ENCODE results near the gene MYO5A.

- TF ChIP-seq ZNF740 (CRISPR knock-in tag; IDR thresholded peaks at IDR 0.05) (no peak), ZNF740 (tag; IDR thresholded peaks at IDR 0.05) (no peak), HMGXB4 (CRISPR knock-in tag; IDR thresholded peaks at IDR 0.05) (no peak), EZH2 (IDR thresholded peaks at IDR 0.05; ENCODE audit: borderline replicate concordance, low read depth, low read length) (no peak), ZNF121 (CRISPR knock-in tag; conservative IDR thresholded peaks at IDR 0.05) (no peak), BCLAF1 (IDR thresholded peaks at IDR 0.05; ENCODE audit: borderline replicate concordance in 1 of 2, control insufficient read depth in 1 of 2, low read depth in 2 of 2, low read length in 1 of 2) (no peak)
These were observed 109.2 kb downstream of the MYO5A start for GRCh38 chr15:52419494-52419893.

Measured in K562 (cell line).